Natural killer cell treated with Interleukin-12 subunit alpha and Interleukin-12 subunit beta and Interleukin-15 and Interleukin-18, amount 100 ng/mL, for 72 hours (primary cell): Measurements from ENCODE around the gene IRX4. TPM values are rescaled to one million over a fixed set of nuclear protein-coding genes. Genes with fewer than 3 reads are reported as not detected.

Source experiments
- ATAC-seq, 2 donors: fragments of 150-1000 bp; cut with Tn5 transposase in 1 of 2; sonication (Bioruptor Pico), chemical (Tn5 transposase) in 1 of 2; 2 replicates each; pipeline ENCODE4 v1.10.0; 2021
- DNase-seq: peaks from one replicate; pipeline ENCODE4 v3.0.0; 2022; ENCODE audit warnings: low spot score
- H3K27ac Mint-ChIP-seq, 2 donors: 1 replicate in 1 of 2; 2 replicates in 1 of 2; pipeline ENCODE4 v1.8.0; 2022; ENCODE audit warnings: mixed read lengths in 2 of 2, mild to moderate bottlenecking in 1 of 2, moderate library complexity in 1 of 2
- H3K27me3 Mint-ChIP-seq, 2 donors: 1 replicate in 1 of 2; 2 replicates in 1 of 2; pipeline ENCODE4 v1.8.0; 2022; ENCODE audit warnings: mixed read lengths in 2 of 2
- H3K36me3 Mint-ChIP-seq: one replicate; pipeline ENCODE4 v1.8.0; 2022; ENCODE audit warnings: mixed read lengths
- H3K4me1 Mint-ChIP-seq, 2 donors: 1 replicate in 1 of 2; 2 replicates in 1 of 2; pipeline ENCODE4 v1.8.0; 2022; ENCODE audit warnings: low read depth in 2 of 2, mixed read lengths in 2 of 2, mild to moderate bottlenecking in 1 of 2
- H3K4me3 Mint-ChIP-seq: one replicate; pipeline ENCODE4 v1.8.0; 2022; ENCODE audit warnings: mixed read lengths
- H3K9me3 Mint-ChIP-seq: 2 replicates; pipeline ENCODE4 v1.8.0; 2022; ENCODE audit warnings: mixed read lengths
- total RNA-seq, 2 donors: library from RNA; stranded (reverse); gene quantifications; one replicate each; pipeline ENCODE4 v1.2.3, GENCODE V29; 2022

The IRX4 gene
- total RNA-seq, 2 donors from 2014 or later = not detected

- Mint-ChIP-seq H3K27me3 (peaks cover 0 to 5% of the 10 kb centered on the region in 2 donors), H3K36me3 (no peaks in the 10 kb centered on the region), H3K9me3 (no peaks in the 10 kb centered on the region), H3K4me3 (no peak overlapping the region), H3K4me1 (no peaks in the 10 kb centered on the region), H3K27ac (no peak overlapping the region)
- no peak for ATAC-seq
- no peak for DNase-seq
These were observed 36.5 kb upstream of the IRX4 start for GRCh38 chr5:1919209-1919566.

- H3K4me3 Mint-ChIP-seq = no peak overlapping the region
- no peaks in the 10 kb centered on the region for H3K36me3 Mint-ChIP-seq
- peaks cover 0 to under 1% of the 10 kb centered on the region in 2 donors for H3K27me3 Mint-ChIP-seq
- no peaks in the 10 kb centered on the region for H3K4me1 Mint-ChIP-seq
- no peaks in the 10 kb centered on the region for H3K9me3 Mint-ChIP-seq
- no peak for ATAC-seq
- DNase-seq = no peak
- H3K27ac Mint-ChIP-seq = no peak overlapping the region
These were observed 35.9 kb upstream of the IRX4 start for GRCh38 chr5:1918488-1919208.

GRCh38 chr5:1917830-1918487, 35.2 kb upstream of the IRX4 start:
- no peak for DNase-seq

GRCh38 chr5:1916041-1917001, 33.6 kb upstream of the IRX4 start:
- Mint-ChIP-seq H3K27ac (no peak overlapping the region), H3K27me3 (no peaks in the 10 kb centered on the region), H3K4me1 (no peaks in the 10 kb centered on the region), H3K4me3 (no peak overlapping the region), H3K9me3 (no peaks in the 10 kb centered on the region), H3K36me3 (no peaks in the 10 kb centered on the region)
- ATAC-seq = peak in 1 of 2 donors; percentile 37
- no peak for DNase-seq

More at GRCh38 chr5:1917830-1918487, 35.2 kb upstream of the IRX4 start:
- Mint-ChIP-seq H3K27ac (no peak overlapping the region), H3K9me3 (no peaks in the 10 kb centered on the region), H3K27me3 (no peaks in the 10 kb centered on the region), H3K4me1 (no peaks in the 10 kb centered on the region), H3K4me3 (no peak overlapping the region), H3K36me3 (no peaks in the 10 kb centered on the region)
- no peak for ATAC-seq

- ATAC-seq (no peak), DNase-seq (no peak)
- Mint-ChIP-seq H3K9me3 (no peaks in the 10 kb centered on the region), H3K27ac (no peak overlapping the region), H3K36me3 (no peaks in the 10 kb centered on the region), H3K27me3 (no peaks in the 10 kb centered on the region), H3K4me1 (no peaks in the 10 kb centered on the region), H3K4me3 (no peak overlapping the region)
These were observed 32.6 kb upstream of the IRX4 start for GRCh38 chr5:1915316-1915715.

- no peaks in the 10 kb centered on the region for H3K9me3 Mint-ChIP-seq
- peaks cover 0 to 4% of the 10 kb centered on the region in 2 donors for H3K27me3 Mint-ChIP-seq
- H3K27ac Mint-ChIP-seq = no peak overlapping the region
- H3K4me1 Mint-ChIP-seq = no peaks in the 10 kb centered on the region
- no peak overlapping the region for H3K4me3 Mint-ChIP-seq
- H3K36me3 Mint-ChIP-seq = no peaks in the 10 kb centered on the region
- ATAC-seq (no peak), DNase-seq (no peak)
These were observed 31.7 kb upstream of the IRX4 start for GRCh38 chr5:1914471-1914870.

- DNase-seq (no peak), ATAC-seq (no peak)
- no peak overlapping the region for H3K4me3 Mint-ChIP-seq
- no peaks in the 10 kb centered on the region for H3K9me3 Mint-ChIP-seq
- peaks cover 0 to 4% of the 10 kb centered on the region in 2 donors for H3K27me3 Mint-ChIP-seq
- no peaks in the 10 kb centered on the region for H3K4me1 Mint-ChIP-seq
- no peak overlapping the region for H3K27ac Mint-ChIP-seq
- H3K36me3 Mint-ChIP-seq = no peaks in the 10 kb centered on the region
These were observed 30.9 kb upstream of the IRX4 start for GRCh38 chr5:1913578-1913977.

- peaks cover 0 to 4% of the 10 kb centered on the region in 2 donors for H3K27me3 Mint-ChIP-seq
- no peaks in the 10 kb centered on the region for H3K36me3 Mint-ChIP-seq
- no peak overlapping the region for H3K4me3 Mint-ChIP-seq
- no peaks in the 10 kb centered on the region for H3K9me3 Mint-ChIP-seq
- ATAC-seq = no peak
- no peak overlapping the region for H3K27ac Mint-ChIP-seq
- no peaks in the 10 kb centered on the region for H3K4me1 Mint-ChIP-seq
- DNase-seq = no peak
These were observed 30.3 kb upstream of the IRX4 start for GRCh38 chr5:1912951-1913565.

- H3K27ac Mint-ChIP-seq = no peak overlapping the region
- H3K4me1 Mint-ChIP-seq = no peaks in the 10 kb centered on the region
- H3K9me3 Mint-ChIP-seq = no peaks in the 10 kb centered on the region
- ATAC-seq = no peak
- H3K4me3 Mint-ChIP-seq = no peak overlapping the region
- peaks cover 4 to 8% of the 10 kb centered on the region in 2 donors for H3K27me3 Mint-ChIP-seq
- H3K36me3 Mint-ChIP-seq = no peaks in the 10 kb centered on the region
- no peak for DNase-seq
These were observed 29.1 kb upstream of the IRX4 start for GRCh38 chr5:1911773-1912235.

GRCh38 chr5:1910861-1911772, 28.4 kb upstream of the IRX4 start:
- Mint-ChIP-seq H3K4me3 (no peak overlapping the region), H3K27me3 (peaks cover 6 to 15% of the 10 kb centered on the region in 2 donors), H3K4me1 (no peaks in the 10 kb centered on the region), H3K36me3 (no peaks in the 10 kb centered on the region), H3K27ac (no peak overlapping the region), H3K9me3 (no peaks in the 10 kb centered on the region)
- no peak for ATAC-seq
- DNase-seq = no peak

GRCh38 chr5:1910081-1910760, 27.5 kb upstream of the IRX4 start:
- no peaks in the 10 kb centered on the region for H3K36me3 Mint-ChIP-seq
- ATAC-seq (peak; percentile 18 to 38), DNase-seq (no peak)
- H3K4me1 Mint-ChIP-seq = no peaks in the 10 kb centered on the region
- H3K4me3 Mint-ChIP-seq = no peak overlapping the region
- no peaks in the 10 kb centered on the region for H3K9me3 Mint-ChIP-seq
- H3K27ac Mint-ChIP-seq = no peak overlapping the region
- H3K27me3 Mint-ChIP-seq = peaks cover 10 to 22% of the 10 kb centered on the region in 2 donors

GRCh38 chr5:1909346-1909985, 26.7 kb upstream of the IRX4 start:
- peaks cover 10 to 22% of the 10 kb centered on the region in 2 donors for H3K27me3 Mint-ChIP-seq
- no peaks in the 10 kb centered on the region for H3K4me1 Mint-ChIP-seq
- H3K36me3 Mint-ChIP-seq = no peaks in the 10 kb centered on the region
- no peak overlapping the region for H3K4me3 Mint-ChIP-seq
- no peaks in the 10 kb centered on the region for H3K9me3 Mint-ChIP-seq
- DNase-seq (no peak), ATAC-seq (no peak)
- H3K27ac Mint-ChIP-seq = no peak overlapping the region
